ENCODE results near the gene FOXD4.
"Not testable (repeated sequence)": the region's sequence is repeated elsewhere in the genome, so short reads cannot be mapped to it uniquely, and the experiment has no call there.

Gene FOXD4

DNA sequence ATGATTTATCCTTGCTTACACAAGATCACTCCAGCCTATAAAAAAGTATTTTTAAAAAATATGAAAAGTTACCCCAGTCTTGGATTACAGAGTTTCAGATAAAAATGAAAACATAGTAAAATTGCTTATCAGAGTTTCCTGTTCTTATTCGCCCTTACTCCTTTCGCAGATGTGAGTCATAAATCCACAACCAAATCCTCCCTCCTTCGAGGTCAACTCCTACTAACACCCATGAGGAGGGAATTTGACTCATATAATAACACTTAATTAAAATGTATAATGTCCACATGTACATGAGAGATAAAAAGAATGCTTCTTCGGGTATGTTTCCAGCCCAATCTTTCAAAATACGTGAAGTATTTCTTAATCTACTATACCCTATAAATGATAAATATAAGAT lies 23.9 kb downstream of the FOXD4 start:
- in situ Hi-C loops (cut with MboI; ENCODE audit: low sequenced_read_pairs), result not testable (repeated sequence)

DNA sequence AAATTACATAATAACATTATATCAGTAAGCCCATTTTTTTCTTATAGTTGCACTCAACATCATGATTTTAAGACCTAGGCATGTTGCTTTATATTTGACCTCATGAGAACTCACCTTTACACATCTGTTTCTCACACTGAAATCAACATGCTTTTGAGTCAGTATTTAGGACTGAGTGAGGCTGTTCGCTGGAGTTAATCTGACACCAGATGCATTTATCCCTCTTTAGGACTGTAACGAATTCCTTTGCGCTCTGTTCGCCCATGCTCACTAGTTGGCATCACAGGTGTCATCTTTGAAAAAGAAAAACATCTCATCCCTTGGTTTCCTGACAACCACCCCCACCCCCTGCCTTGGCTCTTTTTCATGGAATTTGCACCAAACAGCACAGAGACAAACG lies 24.3 kb downstream of the FOXD4 start:
- in situ Hi-C loops (cut with MboI; ENCODE audit: low sequenced_read_pairs), result not testable (repeated sequence)

DNA sequence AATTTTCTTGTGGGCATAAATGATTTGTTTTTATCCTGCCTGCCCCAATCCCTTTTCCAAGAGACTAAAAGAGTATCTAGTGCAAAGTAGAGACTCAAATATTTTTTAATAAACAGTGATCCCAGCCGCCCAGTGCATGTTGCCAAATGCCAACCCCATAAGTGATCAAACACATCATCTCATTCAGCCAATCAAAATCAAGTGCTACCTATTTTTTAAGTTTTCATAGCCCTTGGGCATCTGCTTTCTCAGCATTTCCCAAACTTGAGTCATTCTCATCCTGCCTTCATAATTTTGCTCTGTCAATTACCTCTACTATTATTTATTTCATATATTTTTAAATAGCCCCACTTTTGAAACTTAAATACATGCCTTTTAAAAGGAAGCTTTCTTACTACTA lies 27.4 kb downstream of the FOXD4 start:
- in situ Hi-C loops (cut with MboI; ENCODE audit: low sequenced_read_pairs), result not testable (repeated sequence)

DNA sequence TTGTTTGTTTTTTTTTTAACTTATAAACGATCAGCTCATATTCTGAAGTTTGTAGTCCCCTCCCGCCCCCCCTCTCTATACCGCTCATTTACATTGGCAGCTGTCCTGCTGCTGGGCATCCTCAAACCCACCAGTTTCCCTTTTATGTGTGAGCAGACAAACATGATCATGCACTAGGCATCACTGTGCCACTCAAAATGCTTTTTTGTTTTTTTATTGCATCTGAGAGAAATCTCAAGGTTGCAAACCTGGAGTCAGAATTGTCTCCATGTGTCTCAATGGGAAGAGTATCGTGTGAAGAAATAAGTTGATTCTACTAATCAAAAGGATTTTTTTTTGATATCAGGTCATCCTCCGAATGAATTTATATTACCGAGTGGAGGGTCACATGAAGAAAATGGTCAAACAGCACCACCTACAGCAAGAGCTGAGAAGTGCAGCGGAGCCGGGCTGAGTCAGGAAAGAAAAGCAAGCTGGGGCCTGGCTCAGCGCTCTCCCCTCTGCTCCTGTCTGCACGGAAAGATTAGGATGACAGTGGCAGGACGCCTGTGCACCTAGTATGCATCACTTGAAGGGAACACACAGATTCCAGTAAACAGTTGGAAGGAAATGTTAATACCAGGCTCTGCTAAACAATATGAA lies 29.7 kb downstream of the FOXD4 start:
- in situ Hi-C loops (cut with MboI; ENCODE audit: low sequenced_read_pairs), result not testable (repeated sequence)

DNA sequence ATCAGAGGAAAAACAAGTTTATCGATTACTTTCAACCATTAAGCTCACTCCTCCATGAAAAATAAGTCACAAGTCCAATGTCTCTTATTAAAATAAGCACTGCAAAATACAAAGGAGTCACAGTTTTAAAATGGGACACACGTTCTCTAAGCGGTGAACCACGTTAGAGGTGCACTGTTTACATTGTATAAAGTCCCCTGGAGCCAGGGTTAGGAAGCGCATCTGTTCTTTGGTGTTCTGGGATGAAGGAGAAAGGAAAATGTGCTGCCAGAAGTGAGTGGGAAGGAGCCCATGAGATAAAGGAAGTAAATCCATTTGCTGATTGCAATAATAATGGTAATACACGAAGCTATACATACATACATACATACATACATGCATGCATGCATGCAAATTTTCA lies 30.4 kb downstream of the FOXD4 start:
- in situ Hi-C loops (cut with MboI; ENCODE audit: low sequenced_read_pairs), result not testable (repeated sequence)

DNA sequence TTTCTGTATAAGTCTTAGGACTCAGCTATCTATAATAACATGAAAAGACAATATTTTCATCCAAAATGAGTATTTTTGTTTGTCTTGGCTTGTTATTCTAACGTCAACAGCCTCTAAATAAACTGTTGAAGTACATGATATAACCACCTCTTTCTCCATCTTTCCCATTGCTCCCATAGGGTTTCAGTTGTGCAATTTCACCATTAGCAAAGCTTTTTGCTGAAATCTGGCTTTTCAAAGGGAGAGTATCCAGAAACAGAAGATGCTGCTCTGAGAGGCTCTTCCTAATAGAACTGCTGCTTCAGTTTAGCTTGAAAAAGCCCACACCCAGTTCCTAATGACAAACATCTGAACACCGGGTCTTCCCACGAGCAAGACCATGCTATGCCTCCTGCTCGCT lies 31.1 kb downstream of the FOXD4 start:
- in situ Hi-C loops (cut with MboI; ENCODE audit: low sequenced_read_pairs), result not testable (repeated sequence)

DNA sequence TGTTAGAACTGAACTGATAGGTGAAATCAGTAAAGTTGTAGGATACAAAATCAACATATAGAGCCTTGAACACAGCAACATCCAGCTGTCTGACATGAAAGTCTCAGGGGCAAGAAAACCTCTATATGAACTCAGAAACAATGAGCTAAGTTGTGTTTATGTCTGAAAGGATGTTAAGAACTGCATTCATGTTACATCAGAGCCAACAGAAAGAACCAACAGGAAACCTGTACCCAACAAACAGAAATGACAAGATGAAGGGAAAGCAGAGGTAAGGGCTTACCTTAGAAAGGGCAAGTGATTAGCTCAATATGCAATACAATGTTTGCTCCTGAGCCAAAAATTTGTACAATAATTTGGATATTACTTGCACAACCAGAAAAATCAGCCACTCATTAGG lies 31.5 kb downstream of the FOXD4 start:
- in situ Hi-C loops (cut with MboI; ENCODE audit: low sequenced_read_pairs), result not testable (repeated sequence)

DNA sequence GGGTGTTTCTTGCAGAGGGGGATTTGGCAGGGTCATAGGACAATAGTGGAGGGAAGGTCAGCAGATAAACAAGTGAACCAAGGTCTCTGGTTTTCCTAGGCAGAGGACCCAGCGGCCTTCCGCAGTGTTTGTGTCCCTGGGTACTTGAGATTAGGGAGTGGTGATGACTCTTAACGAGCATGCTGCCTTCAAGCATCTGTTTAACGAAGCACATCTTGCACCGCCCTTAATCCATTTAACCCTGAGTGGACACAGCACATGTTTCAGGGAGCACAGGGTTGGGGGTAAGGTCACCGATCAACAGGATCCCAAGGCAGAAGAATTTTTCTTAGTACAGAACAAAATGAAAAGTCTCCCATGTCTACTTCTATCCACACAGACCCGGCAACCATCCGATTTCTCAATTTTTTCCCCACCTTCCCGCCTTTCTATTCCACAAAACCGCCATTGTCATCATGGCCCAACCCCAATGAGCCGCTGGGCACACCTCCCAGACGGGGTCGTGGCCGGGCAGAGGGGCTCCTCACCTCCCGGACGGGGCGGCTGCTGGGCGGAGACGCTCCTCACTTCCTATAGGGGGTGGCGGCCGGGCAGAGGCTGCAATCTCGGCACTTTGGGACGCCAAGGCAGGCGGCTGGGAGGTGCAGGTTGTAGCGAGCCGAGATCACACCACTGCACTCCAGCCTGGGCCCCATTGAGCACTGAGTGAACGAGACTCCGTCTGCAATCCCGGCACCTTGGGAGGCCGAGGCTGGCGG lies 35.1 kb downstream of the FOXD4 start:
- in situ Hi-C loops (cut with MboI; ENCODE audit: low sequenced_read_pairs), result not testable (repeated sequence)

DNA sequence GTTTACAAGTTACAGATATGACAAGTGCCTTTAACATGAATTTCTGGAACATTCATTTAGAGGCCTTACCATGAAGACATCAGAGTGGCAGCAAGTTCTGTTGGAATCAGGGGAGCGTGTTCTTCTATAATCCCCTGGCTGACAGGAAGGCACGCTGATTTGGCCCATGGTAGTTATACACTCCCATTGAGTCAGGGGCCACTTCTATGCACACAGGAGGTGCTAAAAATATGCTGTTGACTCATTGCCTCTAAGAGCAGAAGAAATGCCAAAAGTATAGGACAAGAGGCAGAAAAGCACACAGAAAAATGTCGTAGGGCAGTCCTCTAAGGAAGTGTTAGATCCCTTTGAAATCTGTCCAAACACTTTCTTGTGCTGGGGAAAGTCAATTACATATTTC lies 39.9 kb downstream of the FOXD4 start:
- in situ Hi-C loops (cut with MboI; ENCODE audit: low sequenced_read_pairs), result not testable (repeated sequence)

DNA sequence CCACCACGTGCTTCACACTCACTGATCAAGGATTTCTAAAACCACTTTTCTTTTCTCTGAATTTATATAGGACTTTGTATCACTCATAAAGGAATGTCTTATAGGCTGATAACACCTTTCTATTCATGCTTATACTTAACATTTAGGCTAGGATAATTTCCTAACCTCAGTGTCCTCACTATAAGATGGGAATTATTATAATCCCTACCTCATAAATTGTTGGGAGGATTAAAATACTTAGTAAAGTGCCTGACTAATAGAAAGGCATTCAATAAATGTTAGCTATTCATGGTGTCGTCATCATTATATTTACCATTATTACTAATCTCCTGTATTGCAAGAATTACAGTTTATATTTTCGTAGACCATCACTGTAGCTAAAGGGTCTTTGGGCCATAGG lies 41.8 kb downstream of the FOXD4 start:
- in situ Hi-C loops (cut with MboI; ENCODE audit: low sequenced_read_pairs), result not testable (repeated sequence)

DNA sequence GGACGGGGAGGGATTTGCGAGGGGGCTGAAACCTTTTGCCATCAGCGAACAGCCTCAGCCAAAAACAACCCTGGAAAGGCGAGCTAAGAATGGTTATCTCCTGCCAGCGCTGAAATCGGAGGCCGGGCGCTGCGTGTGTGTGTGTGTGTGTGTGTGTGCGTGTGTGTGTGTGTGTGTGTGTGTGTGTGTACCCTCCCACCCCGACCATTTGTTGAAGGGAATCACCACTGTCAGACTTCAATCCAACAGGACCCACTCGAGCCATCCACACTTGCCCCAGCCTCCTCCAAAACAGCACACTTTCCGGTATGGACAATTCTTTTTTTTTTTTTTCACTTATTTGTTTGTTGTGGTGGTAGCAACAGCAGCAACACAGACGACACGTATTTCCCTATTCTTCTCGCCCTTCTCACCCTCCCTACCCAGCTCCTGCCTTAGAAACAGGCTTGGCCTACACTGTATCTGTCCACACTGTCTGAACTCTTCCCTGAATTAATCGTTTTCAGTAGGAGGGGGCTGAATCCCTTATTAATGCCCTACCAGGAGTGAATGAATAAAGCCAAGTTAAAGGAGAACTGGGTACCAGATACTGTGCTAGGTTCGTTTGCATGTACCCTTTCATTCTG lies 44.2 kb downstream of the FOXD4 start:
- in situ Hi-C loops (cut with MboI; ENCODE audit: low sequenced_read_pairs), result not testable (repeated sequence)

DNA sequence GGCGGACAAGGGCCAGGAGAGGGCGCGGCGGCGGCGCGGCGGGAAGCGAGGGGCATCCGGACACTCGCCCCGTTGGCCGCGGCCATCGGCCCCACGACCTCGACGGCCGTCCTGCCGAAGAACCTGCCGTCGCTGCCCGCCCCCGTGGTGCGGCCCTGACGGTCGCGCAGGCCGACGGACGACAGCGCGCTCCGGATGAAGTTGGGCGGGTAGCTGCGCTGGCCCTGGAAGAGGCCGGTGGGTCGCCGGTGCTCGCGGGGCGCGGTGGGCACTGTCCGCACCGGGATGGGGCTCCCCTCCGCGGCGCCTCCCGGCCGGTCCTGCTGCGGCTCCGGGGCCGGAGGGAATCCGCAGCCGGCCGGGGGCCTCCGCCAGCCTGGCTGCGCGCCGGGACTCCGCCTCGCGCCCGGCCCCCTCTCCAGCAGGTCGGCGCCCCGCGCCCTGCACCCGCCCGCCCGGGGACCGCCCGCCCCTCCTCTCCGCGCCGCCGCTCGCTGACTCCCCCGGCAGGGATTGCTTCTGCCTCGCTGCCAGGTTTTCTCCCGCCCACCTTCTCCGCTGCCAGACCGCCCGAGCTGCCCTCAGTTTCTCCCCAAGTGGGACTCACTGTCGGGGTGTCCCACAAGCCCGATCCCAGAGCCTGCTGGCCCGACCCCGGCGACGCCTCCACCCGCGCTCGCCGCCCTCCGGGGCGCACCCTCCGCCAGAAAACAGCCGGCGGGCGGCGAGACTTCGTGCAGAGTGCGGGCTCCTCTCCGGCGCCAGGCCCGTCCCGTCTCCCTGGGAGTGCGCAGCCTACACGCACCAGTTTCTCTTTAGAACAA lies 44.9 kb downstream of the FOXD4 start:
- in situ Hi-C loops (cut with MboI; ENCODE audit: low sequenced_read_pairs), result not testable (repeated sequence)

Data from HL-60/S4 treated with retinoic acid at 250 ng/mL for 4 days and 3 days (cell line).